Activated CD4-positive, alpha-beta memory T cell treated with anti-CD3 and anti-CD28 coated beads, Interleukin-2, amount 10 ng/mL, durations not matched to agents 7 days and 5 days (primary cell): ENCODE results near the gene C15orf40. TPM values are rescaled to one million over a fixed set of nuclear protein-coding genes. Genes with fewer than 3 reads are reported as not detected.
"Not testable (repeated sequence)": the region's sequence is repeated elsewhere in the genome, so short reads cannot be mapped to it uniquely, and the experiment has no call there.

ENCODE experiments used
- CTCF ChIA-PET: fragments of 350-600 bp; sonication (Branson Sonifier 250); formaldehyde crosslinking; loops from one replicate; lab custom pipeline; 2021; ENCODE audit warnings: antibody characterized with exemption, inconsistent platforms; lab: Charles Lee
- POLR2A ChIA-PET: fragments of 350-600 bp; sonication (Branson Sonifier 250); formaldehyde crosslinking; loops from one replicate; lab custom pipeline; 2021; ENCODE audit warnings: antibody characterized with exemption; lab: Charles Lee
- DNase-seq: peaks from one replicate; pipeline ENCODE4 v3.0.0-alpha.2; 2020
- H3K27ac Mint-ChIP-seq: one replicate; pipeline ENCODE4 v1.8.0; 2021; ENCODE audit warnings: mild to moderate bottlenecking, mixed read lengths
- H3K27me3 Mint-ChIP-seq: one replicate; pipeline ENCODE4 v1.8.0; 2021; ENCODE audit warnings: mixed read lengths
- H3K36me3 Mint-ChIP-seq: one replicate; pipeline ENCODE4 v1.8.0; 2021; ENCODE audit warnings: low read depth, mixed read lengths
- H3K4me1 Mint-ChIP-seq: one replicate; pipeline ENCODE4 v1.8.0; 2021; ENCODE audit warnings: mixed read lengths
- H3K4me3 Mint-ChIP-seq: one replicate; pipeline ENCODE4 v1.8.0; 2021; ENCODE audit warnings: mild to moderate bottlenecking, mixed read lengths
- H3K9me3 Mint-ChIP-seq: one replicate; pipeline ENCODE4 v1.8.0; 2021; ENCODE audit warnings: mixed read lengths
- total RNA-seq, 2 experiments: library from RNA; stranded (reverse); gene quantifications; one replicate each; pipeline ENCODE4 v1.2.3, GENCODE V29; 2021

Gene C15orf40
- total RNA-seq, 2 experiments from 2014 or later: 23.8 to 25.5 TPM

- CTCF ChIA-PET: no interaction called here
- Mint-ChIP-seq H3K36me3 (peaks cover 31% of the 10 kb centered on the region), H3K4me1 (peaks cover 36% of the 10 kb centered on the region), H3K27ac (no peak overlapping the region), H3K9me3 (no peaks in the 10 kb centered on the region), H3K4me3 (no peak overlapping the region), H3K27me3 (no peaks in the 10 kb centered on the region)
- POLR2A ChIA-PET: no interaction called here
- DNase-seq: no peak
These were observed 3.9 kb upstream of the C15orf40 start for GRCh38 chr15:83015361-83015760.

GRCh38 chr15:83014205-83014653, 2.8 kb upstream of the C15orf40 start:
- H3K9me3 Mint-ChIP-seq: no peaks in the 10 kb centered on the region
- no peak for DNase-seq
- H3K4me3 Mint-ChIP-seq: no peak overlapping the region
- ChIA-PET CTCF (no interaction called here), POLR2A (interaction anchor here (1.0 to 1.2 kb wide), 3 partner anchors 28 to 52 kb away, joined by 3 to 5 read pairs (median 3); partner anchors contain the start of genes BTBD1 and RAMAC)
- peaks cover 36% of the 10 kb centered on the region for H3K36me3 Mint-ChIP-seq
- H3K27ac Mint-ChIP-seq: peak overlapping the region; percentile 19
- peaks cover 47% of the 10 kb centered on the region for H3K4me1 Mint-ChIP-seq
- no peaks in the 10 kb centered on the region for H3K27me3 Mint-ChIP-seq

- Mint-ChIP-seq H3K27me3 (no peaks in the 10 kb centered on the region), H3K4me1 (peaks cover 49% of the 10 kb centered on the region), H3K4me3 (peak overlapping the region; percentile 91), H3K9me3 (no peaks in the 10 kb centered on the region), H3K27ac (no peak overlapping the region), H3K36me3 (peaks cover 32% of the 10 kb centered on the region)
- CTCF ChIA-PET: interaction anchor here (1.0 to 2.4 kb wide), 4 partner anchors 23 to 473 kb away, joined by 3 to 16 read pairs (median 10); partner anchors contain the start of gene RPS17
- POLR2A ChIA-PET: interaction anchor here (1.3 to 3.3 kb wide), 4 partner anchors 8 to 472 kb away, joined by 4 to 20 read pairs (median 20); partner anchors contain the start of genes RAMAC, RPS17 and WHAMM
- no peak for DNase-seq
These were observed 1.2 kb upstream of the C15orf40 start for GRCh38 chr15:83012636-83013035.

- Mint-ChIP-seq H3K27ac (peak overlapping the region; percentile 91), H3K4me3 (peak overlapping the region; percentile 91), H3K9me3 (no peaks in the 10 kb centered on the region), H3K27me3 (no peaks in the 10 kb centered on the region), H3K36me3 (peaks cover 30% of the 10 kb centered on the region), H3K4me1 (peaks cover 51% of the 10 kb centered on the region)
- DNase-seq: no peak
- POLR2A ChIA-PET: interaction anchor here (0.6 to 3.3 kb wide), 17 partner anchors 9 to 472 kb away, joined by 3 to 20 read pairs (median 5); partner anchors contain the start of genes BTBD1, RAMAC, RPS17 and TM6SF1
- CTCF ChIA-PET: interaction anchor here (0.7 to 2.9 kb wide), 15 partner anchors 12 to 472 kb away, joined by 3 to 19 read pairs (median 7); partner anchors contain the start of genes BTBD1, RAMAC and RPS17
These were observed 612 bp upstream of the C15orf40 start for GRCh38 chr15:83012076-83012426.

GRCh38 chr15:83010709-83011270, 649 bp downstream of the C15orf40 start:
- peaks cover 33% of the 10 kb centered on the region for H3K36me3 Mint-ChIP-seq
- peak; percentile 88 for DNase-seq
- POLR2A ChIA-PET: interaction anchor here (0.7 to 3.3 kb wide), 19 partner anchors 11 to 470 kb away, joined by 3 to 20 read pairs (median 5); partner anchors contain the start of genes BTBD1, RAMAC, RPS17 and TM6SF1
- CTCF ChIA-PET: interaction anchor here (0.7 to 2.9 kb wide), 31 partner anchors 10 to 480 kb away, joined by 3 to 19 read pairs (median 4); partner anchors contain the start of genes BTBD1, RAMAC and RPS17
- peak overlapping the region; percentile 91 for H3K27ac Mint-ChIP-seq
- H3K27me3 Mint-ChIP-seq: no peaks in the 10 kb centered on the region
- peak overlapping the region; percentile 91 for H3K4me3 Mint-ChIP-seq
- no peaks in the 10 kb centered on the region for H3K9me3 Mint-ChIP-seq
- peaks cover 51% of the 10 kb centered on the region for H3K4me1 Mint-ChIP-seq

GRCh38 chr15:83000672-83001031, 10.8 kb downstream of the C15orf40 start:
- CTCF ChIA-PET: interaction anchor here (0.8 to 2.4 kb wide), 17 partner anchors 9 to 470 kb away, joined by 3 to 61 read pairs (median 3); partner anchors contain the start of gene RAMAC
- not testable (repeated sequence) for H3K4me1 Mint-ChIP-seq, H3K9me3 Mint-ChIP-seq, H3K36me3 Mint-ChIP-seq, H3K27ac Mint-ChIP-seq, DNase-seq, H3K27me3 Mint-ChIP-seq, H3K4me3 Mint-ChIP-seq
- POLR2A ChIA-PET: interaction anchor here (1.0 to 2.6 kb wide), 6 partner anchors 10 to 460 kb away, joined by 3 to 18 read pairs (median 4); partner anchors contain the start of genes C15orf40 and RPS17

- Mint-ChIP-seq H3K4me1 (peaks cover 8% of the 10 kb centered on the region), H3K4me3 (peak overlapping the region; percentile 57), H3K27me3 (no peaks in the 10 kb centered on the region), H3K27ac (no peak overlapping the region), H3K9me3 (no peaks in the 10 kb centered on the region), H3K36me3 (peaks cover 3% of the 10 kb centered on the region)
- POLR2A ChIA-PET: interaction anchor here (0.8 to 2.6 kb wide), 7 partner anchors 11 to 460 kb away, joined by 3 to 18 read pairs (median 4); partner anchors contain the start of genes C15orf40 and RPS17
- CTCF ChIA-PET: interaction anchor here (0.6 to 2.4 kb wide), 25 partner anchors 9 to 469 kb away, joined by 3 to 61 read pairs (median 3); partner anchors contain the start of genes C15orf40 and RAMAC
- peak; percentile 44 for DNase-seq
These were observed 11.4 kb downstream of the C15orf40 start for GRCh38 chr15:82999905-83000671.

- peaks cover 8% of the 10 kb centered on the region for H3K4me1 Mint-ChIP-seq
- ChIA-PET POLR2A (interaction anchor here (0.8 to 2.6 kb wide), 4 partner anchors 12 to 459 kb away, joined by 4 to 18 read pairs (median 6); partner anchors contain the start of genes C15orf40 and RPS17), CTCF (interaction anchor here (0.8 to 2.4 kb wide), 16 partner anchors 12 to 468 kb away, joined by 3 to 61 read pairs (median 4); partner anchors contain the start of genes C15orf40 and RAMAC)
- no peaks in the 10 kb centered on the region for H3K9me3 Mint-ChIP-seq
- no peak overlapping the region for H3K4me3 Mint-ChIP-seq
- no peak for DNase-seq
- no peaks in the 10 kb centered on the region for H3K36me3 Mint-ChIP-seq
- no peak overlapping the region for H3K27ac Mint-ChIP-seq
- no peaks in the 10 kb centered on the region for H3K27me3 Mint-ChIP-seq
These were observed 12.0 kb downstream of the C15orf40 start for GRCh38 chr15:82999426-82999825.

GRCh38 chr15:82995938-82996337, 15.5 kb downstream of the C15orf40 start:
- no peaks in the 10 kb centered on the region for H3K27me3 Mint-ChIP-seq
- ChIA-PET CTCF (interaction anchor here (0.9 kb wide), 1 partner anchor 15 kb away, joined by 3 read pairs; the partner anchor contains the start of gene C15orf40), POLR2A (no interaction called here)
- peaks cover 12% of the 10 kb centered on the region for H3K4me1 Mint-ChIP-seq
- no peaks in the 10 kb centered on the region for H3K9me3 Mint-ChIP-seq
- peaks cover 3% of the 10 kb centered on the region for H3K36me3 Mint-ChIP-seq
- no peak overlapping the region for H3K4me3 Mint-ChIP-seq
- H3K27ac Mint-ChIP-seq: no peak overlapping the region
- no peak for DNase-seq

GRCh38 chr15:82995076-82995475, 16.4 kb downstream of the C15orf40 start:
- ChIA-PET POLR2A (no interaction called here), CTCF (interaction anchor here (0.6 to 0.9 kb wide), 2 partner anchors 16 to 98 kb away, joined by 3 read pairs; partner anchors contain the start of gene C15orf40)
- Mint-ChIP-seq H3K27me3 (no peaks in the 10 kb centered on the region), H3K4me1 (peaks cover 7% of the 10 kb centered on the region), H3K36me3 (peaks cover 8% of the 10 kb centered on the region), H3K9me3 (no peaks in the 10 kb centered on the region), H3K4me3 (no peak overlapping the region), H3K27ac (no peak overlapping the region)
- no peak for DNase-seq

GRCh38 chr15:82993144-82993543, 18.3 kb downstream of the C15orf40 start:
- H3K27me3 Mint-ChIP-seq: no peaks in the 10 kb centered on the region
- no peaks in the 10 kb centered on the region for H3K9me3 Mint-ChIP-seq
- DNase-seq: no peak
- CTCF ChIA-PET: interaction anchor here (0.7 to 1.2 kb wide), 2 partner anchors 68 to 143 kb away, joined by 4 to 6 read pairs; no protein-coding TSS in a partner anchor
- peaks cover 13% of the 10 kb centered on the region for H3K4me1 Mint-ChIP-seq
- POLR2A ChIA-PET: no interaction called here
- peaks cover 24% of the 10 kb centered on the region for H3K36me3 Mint-ChIP-seq
- no peak overlapping the region for H3K27ac Mint-ChIP-seq
- H3K4me3 Mint-ChIP-seq: no peak overlapping the region

GRCh38 chr15:82992436-82992998, 18.9 kb downstream of the C15orf40 start:
- Mint-ChIP-seq H3K9me3 (no peaks in the 10 kb centered on the region), H3K4me1 (peaks cover 16% of the 10 kb centered on the region), H3K27ac (no peak overlapping the region), H3K4me3 (no peak overlapping the region), H3K36me3 (peaks cover 28% of the 10 kb centered on the region), H3K27me3 (no peaks in the 10 kb centered on the region)
- DNase-seq: no peak
- ChIA-PET POLR2A (no interaction called here), CTCF (interaction anchor here (0.7 to 1.2 kb wide), 2 partner anchors 69 to 142 kb away, joined by 4 to 6 read pairs; no protein-coding TSS in a partner anchor)
